Lung (tissue), 12 donors: ENCODE measurements around the gene STAT3. TPM values are rescaled to one million over a fixed set of nuclear protein-coding genes. Genes with fewer than 3 reads are reported as not detected.

Experiments
- ATAC-seq: fragments of 200-7000 bp; cut with Tn5 transposase; one replicate; pipeline ENCODE4 v1.9.1; 2020; ENCODE audit warnings: moderate number of reproducible peaks; ENCODE audit not compliant: insufficient read depth, low FRiP score
- DNase-seq, 3 donors: peaks; one replicate each; pipeline ENCODE4 v3.0.0-alpha.2; 2013 to 2017
- H3K27ac ChIP-seq, 2 donors: one replicate each; pipeline ENCODE4 v1.5.1; 2013; ENCODE audit warnings: mild to moderate bottlenecking in 2 of 2, moderate library complexity in 2 of 2, control low read depth in 1 of 2, inconsistent platforms in 1 of 2, low read depth in 1 of 2, low read length in 1 of 2
- H3K27me3 ChIP-seq, 3 donors: one replicate each; pipeline ENCODE4 v1.5.1; 2013; ENCODE audit warnings: low read length in 2 of 3; ENCODE audit not compliant: control insufficient read depth in 3 of 3, insufficient read depth in 3 of 3
- H3K36me3 ChIP-seq, 4 donors: one replicate each; pipeline ENCODE4 v1.5.1; 2013; ENCODE audit warnings: low read length in 4 of 4, mild to moderate bottlenecking in 1 of 4, moderate library complexity in 1 of 4; ENCODE audit not compliant: control insufficient read depth in 4 of 4, insufficient read depth in 4 of 4
- H3K4me1 ChIP-seq, 5 donors: one replicate each; pipeline ENCODE4 v1.5.1; 2013; ENCODE audit warnings: low read length in 5 of 5, mild to moderate bottlenecking in 2 of 5, moderate library complexity in 1 of 5; ENCODE audit not compliant: control insufficient read depth in 5 of 5, insufficient read depth in 5 of 5
- H3K4me3 ChIP-seq: one replicate; pipeline ENCODE4 v1.5.1; 2013; ENCODE audit warnings: mild to moderate bottlenecking, control low read depth, moderate library complexity
- H3K9ac ChIP-seq, 2 donors: one replicate each; pipeline ENCODE4 v1.5.1; 2013; ENCODE audit warnings: low read length in 2 of 2, control low read depth in 1 of 2; ENCODE audit not compliant: insufficient read depth in 1 of 2
- H3K9me3 ChIP-seq, 4 donors: one replicate each; pipeline ENCODE4 v1.5.1; 2013; ENCODE audit warnings: low read length in 3 of 4, mild to moderate bottlenecking in 1 of 4, moderate library complexity in 1 of 4; ENCODE audit not compliant: control insufficient read depth in 4 of 4, insufficient read depth in 3 of 4
- CTCF ChIP-seq: IDR thresholded peaks from 2 replicates; pipeline ENCODE4 v1.5.1; 2012; ENCODE audit warnings: mild to moderate bottlenecking; ENCODE audit errors: control extremely low read depth, extremely low read depth
- WGBS, 2 donors: extraction: QIAGEN DNeasy Blood & Tissue Kit; methylation state at CpG; one replicate each; pipeline ENCODE4 v1.1.7; 2013; 5-methylcytosine and 5-hydroxymethylcytosine counted together
- polyA plus RNA-seq, 2 donors: library from polyadenylated mRNA; stranded (reverse); fragments of 200-250 nt; gene quantifications; one replicate each; pipeline ENCODE4 v1.2.1, GENCODE V29; 2013
- total RNA-seq, 2 donors: library from RNA; depleted of rRNA in 1 of 2; stranded (reverse); fragments of >200 nt in 1 of 2; gene quantifications; one replicate each; pipeline ENCODE4 v1.2.1, GENCODE V29; 2014 to 2021
- donor health status: control.
- donor health status: control.
- donor health status: Bipolar disorder and iron deficiency.
- donor health status: healthy.
- donor health status: DM: yes; HTN: yes; CAD: no.

The STAT3 gene
- total and polyA plus RNA-seq, 4 donors: 69.9 to 297 (median 239) TPM

GRCh38 chr17:42284566-42284965, 103.7 kb downstream of the STAT3 start:
- no peak for TF ChIP-seq CTCF
- no peak overlapping the region for H3K9ac ChIP-seq
- H3K9me3 ChIP-seq: no peaks in the 10 kb centered on the region
- no peak for ATAC-seq
- H3K27ac ChIP-seq: no peak overlapping the region
- H3K27me3 ChIP-seq: peaks cover 0 to 3% (median 0%) of the 10 kb centered on the region in 3 donors
- H3K4me3 ChIP-seq: no peak overlapping the region
- no peaks in the 10 kb centered on the region for H3K36me3 ChIP-seq
- H3K4me1 ChIP-seq: peaks cover 0 to 17% (median 10%) of the 10 kb centered on the region in 5 donors
- WGBS, 2 donors: 96 to 97% methylated on average over 7 of the region's 7 CpGs
- no peak for DNase-seq

GRCh38 chr17:42284024-42284369, 104.2 kb downstream of the STAT3 start:
- H3K27ac ChIP-seq: no peak overlapping the region
- DNase-seq (no peak), ATAC-seq (no peak)
- H3K9me3 ChIP-seq: no peaks in the 10 kb centered on the region
- peaks cover 0 to 15% (median 10%) of the 10 kb centered on the region in 5 donors for H3K4me1 ChIP-seq
- WGBS, 2 donors: 91 to 96% methylated on average over 5 of the region's 5 CpGs
- H3K9ac ChIP-seq: no peak overlapping the region
- TF ChIP-seq CTCF: no peak
- peaks cover 0 to 3% (median 0%) of the 10 kb centered on the region in 3 donors for H3K27me3 ChIP-seq
- no peaks in the 10 kb centered on the region for H3K36me3 ChIP-seq
- H3K4me3 ChIP-seq: no peak overlapping the region

- ATAC-seq: no peak
- Histone ChIP-seq H3K4me1 (peaks cover 0 to 15% (median 8%) of the 10 kb centered on the region in 5 donors), H3K27me3 (peaks cover 0 to 3% (median 0%) of the 10 kb centered on the region in 3 donors), H3K36me3 (no peaks in the 10 kb centered on the region), H3K4me3 (no peak overlapping the region), H3K9me3 (no peaks in the 10 kb centered on the region), H3K9ac (no peak overlapping the region), H3K27ac (peak overlapping the region in 1 of 2 donors; percentile 17)
- DNase-seq: no peak
- no peak for TF ChIP-seq CTCF
- WGBS, 2 donors: 74 to 86% methylated on average over 7 of the region's 7 CpGs
Measured at GRCh38 chr17:42283241-42284023, 104.8 kb downstream of the STAT3 start.
